ENCODE results near the gene RALA. TPM values are rescaled to one million over a fixed set of nuclear protein-coding genes. Genes with fewer than 3 reads are reported as not detected.

Gene RALA
- total RNA-seq, 1 donor from 2014 or later, result 23.8 TPM

GRCh38 chr7:39703144-39703543, 79.8 kb downstream of the RALA start:
- TF ChIP-seq, protein P1, sequence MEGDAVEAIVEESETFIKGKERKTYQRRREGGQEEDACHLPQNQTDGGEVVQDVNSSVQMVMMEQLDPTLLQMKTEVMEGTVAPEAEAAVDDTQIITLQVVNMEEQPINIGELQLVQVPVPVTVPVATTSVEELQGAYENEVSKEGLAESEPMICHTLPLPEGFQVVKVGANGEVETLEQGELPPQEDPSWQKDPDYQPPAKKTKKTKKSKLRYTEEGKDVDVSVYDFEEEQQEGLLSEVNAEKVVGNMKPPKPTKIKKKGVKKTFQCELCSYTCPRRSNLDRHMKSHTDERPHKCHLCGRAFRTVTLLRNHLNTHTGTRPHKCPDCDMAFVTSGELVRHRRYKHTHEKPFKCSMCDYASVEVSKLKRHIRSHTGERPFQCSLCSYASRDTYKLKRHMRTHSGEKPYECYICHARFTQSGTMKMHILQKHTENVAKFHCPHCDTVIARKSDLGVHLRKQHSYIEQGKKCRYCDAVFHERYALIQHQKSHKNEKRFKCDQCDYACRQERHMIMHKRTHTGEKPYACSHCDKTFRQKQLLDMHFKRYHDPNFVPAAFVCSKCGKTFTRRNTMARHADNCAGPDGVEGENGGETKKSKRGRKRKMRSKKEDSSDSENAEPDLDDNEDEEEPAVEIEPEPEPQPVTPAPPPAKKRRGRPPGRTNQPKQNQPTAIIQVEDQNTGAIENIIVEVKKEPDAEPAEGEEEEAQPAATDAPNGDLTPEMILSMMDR (conservative IDR thresholded peaks at IDR 0.05; ENCODE audit: low read depth, low read length), result peak; percentile 21
- no peak for DNase-seq (ENCODE audit: low read depth)

DNA sequence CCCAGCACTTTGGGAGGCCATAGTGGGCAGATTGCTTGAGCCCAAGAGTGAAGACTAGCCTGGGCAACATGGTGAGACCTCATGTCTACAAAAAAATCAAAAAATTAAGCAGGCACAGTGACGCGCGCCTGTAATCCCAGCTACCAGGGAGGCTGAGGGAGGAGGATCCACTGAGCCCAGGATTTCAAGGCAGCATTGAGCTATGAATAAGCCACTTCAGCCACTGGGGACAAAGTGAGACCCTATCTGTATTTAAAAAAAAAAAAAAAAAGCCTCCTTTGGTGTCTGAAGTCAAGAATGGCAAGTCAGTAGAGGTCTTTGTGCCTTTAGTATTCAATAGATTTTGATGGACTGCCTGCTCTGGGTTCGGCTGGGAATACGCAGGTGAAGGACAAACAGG, 85.7 kb downstream of the RALA start:
- no peak overlapping the region for H3K4me3 ChIP-seq (ENCODE audit: low read depth, low read length)
- no peak for DNase-seq (ENCODE audit: low read depth)
- TF ChIP-seq, protein P1 (conservative IDR thresholded peaks at IDR 0.05; ENCODE audit: low read depth, low read length), result no peak

More at GRCh38 chr7:39703144-39703543, 79.8 kb downstream of the RALA start:
- H3K4me3 ChIP-seq (ENCODE audit: low read depth, low read length), result no peak overlapping the region

DNA sequence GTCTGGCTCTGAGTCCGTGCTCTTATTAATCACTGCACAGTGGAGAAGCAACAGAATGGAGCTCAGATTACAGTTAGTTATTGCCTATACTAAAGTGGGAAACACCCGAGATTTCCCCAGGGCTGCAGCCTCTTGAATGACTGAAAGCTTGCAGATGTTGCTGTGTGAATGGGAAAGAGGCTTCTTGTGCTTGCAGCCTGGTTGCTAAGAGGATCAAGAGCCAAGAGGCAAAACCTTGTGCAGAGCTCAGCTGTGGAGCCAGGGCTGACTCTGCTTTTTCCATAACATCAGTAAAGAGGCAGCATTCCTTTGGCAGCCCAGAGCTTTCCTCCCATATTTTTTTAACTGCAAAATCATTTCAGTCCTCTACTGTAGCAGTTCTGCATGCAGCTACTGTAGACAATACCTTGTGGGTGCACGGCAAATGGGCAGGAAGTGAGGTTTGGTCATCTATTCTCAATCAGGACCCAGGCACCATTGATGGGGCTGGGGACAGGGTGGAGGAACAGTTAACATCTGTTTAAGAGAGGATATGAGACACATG, 86.5 kb downstream of the RALA start:
- TF ChIP-seq, protein P1 (conservative IDR thresholded peaks at IDR 0.05; ENCODE audit: low read depth, low read length), result no peak
- peak; percentile 27 for DNase-seq (ENCODE audit: low read depth)
- no peak overlapping the region for H3K4me3 ChIP-seq (ENCODE audit: low read depth, low read length)

GRCh38 chr7:39712751-39713150, 89.4 kb downstream of the RALA start:
- DNase-seq (ENCODE audit: low read depth), result no peak
- no peak overlapping the region for H3K4me3 ChIP-seq (ENCODE audit: low read depth, low read length)
- TF ChIP-seq, protein P1 (conservative IDR thresholded peaks at IDR 0.05; ENCODE audit: low read depth, low read length), result no peak

- TF ChIP-seq, protein P1 (conservative IDR thresholded peaks at IDR 0.05; ENCODE audit: low read depth, low read length), result no peak
- no peak overlapping the region for H3K4me3 ChIP-seq (ENCODE audit: low read depth, low read length)
- DNase-seq (ENCODE audit: low read depth), result no peak
These were observed 91.2 kb downstream of the RALA start for GRCh38 chr7:39714447-39715091.

DNA sequence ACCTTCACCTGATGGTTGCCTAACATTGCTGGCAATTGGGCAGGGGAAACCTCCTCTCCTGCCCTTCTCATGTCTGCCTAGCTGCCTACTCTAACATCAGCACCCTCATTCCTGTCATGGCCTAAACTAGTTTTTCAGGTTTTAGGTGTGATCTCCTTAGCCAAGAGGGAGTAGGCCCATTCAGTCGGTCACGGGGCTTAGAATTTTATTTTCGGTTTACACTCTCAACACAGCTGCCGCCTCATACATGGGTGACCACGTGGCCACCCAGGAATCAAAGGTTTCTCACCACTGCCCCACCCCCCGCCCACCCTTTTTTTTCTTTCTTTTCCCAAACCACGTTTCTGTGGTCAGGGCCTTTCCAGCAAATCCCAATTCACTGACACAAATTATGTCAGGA, 97.2 kb downstream of the RALA start:
- TF ChIP-seq, protein P1 (conservative IDR thresholded peaks at IDR 0.05; ENCODE audit: low read depth, low read length), result no peak
- no peak overlapping the region for H3K4me3 ChIP-seq (ENCODE audit: low read depth, low read length)
- DNase-seq (ENCODE audit: low read depth), result no peak

- no peak for DNase-seq (ENCODE audit: low read depth)
- TF ChIP-seq, protein P1 (conservative IDR thresholded peaks at IDR 0.05; ENCODE audit: low read depth, low read length), result no peak
- no peak overlapping the region for H3K4me3 ChIP-seq (ENCODE audit: low read depth, low read length)
These were observed 98.0 kb downstream of the RALA start for GRCh38 chr7:39721345-39721744.

Data from epithelial cell of proximal tubule (primary cell).